Left lung (tissue), 10 donors: ENCODE results near the gene LAMA4. TPM values are rescaled to one million over a fixed set of nuclear protein-coding genes. Genes with fewer than 3 reads are reported as not detected.

ENCODE experiments used
- ATAC-seq: fragments of 200-7000 bp; cut with Tn5 transposase; one replicate; pipeline ENCODE4 v1.9.1; 2020; ENCODE audit warnings: moderate library complexity
- DNase-seq, 4 donors: peaks; one replicate each; pipeline ENCODE4 v3.0.0-alpha.2; 2013 to 2020
- H3K27ac ChIP-seq, 2 donors: fragments of 200-600 bp; sonication (generic) in 1 of 2; one replicate each; pipeline versions ENCODE4 v1.5.0 to v1.8.0; 2020 to 2021
- H3K27me3 ChIP-seq, 2 donors: fragments of 200-600 bp; sonication (generic) in 1 of 2; one replicate each; pipeline versions ENCODE4 v1.5.0 to v1.8.0; 2020 to 2021
- H3K36me3 ChIP-seq, 2 donors: fragments of 200-600 bp; sonication (generic) in 1 of 2; one replicate each; pipeline versions ENCODE4 v1.5.0 to v1.8.0; 2020 to 2021
- H3K4me1 ChIP-seq, 2 donors: fragments of 200-600 bp; one replicate each; pipeline ENCODE4 v1.8.0; 2021
- H3K4me3 ChIP-seq, 2 donors: fragments of 200-600 bp; sonication (generic) in 1 of 2; one replicate each; pipeline versions ENCODE4 v1.5.0 to v1.8.0; 2020 to 2021; ENCODE audit warnings: mild to moderate bottlenecking in 1 of 2
- H3K9me3 ChIP-seq, 2 donors: fragments of 200-600 bp; sonication (generic) in 1 of 2; one replicate each; pipeline versions ENCODE4 v1.5.0 to v1.8.0; 2020 to 2021
- CTCF ChIP-seq, 2 donors: fragments of 200-600 bp; sonication (generic) in 1 of 2; IDR thresholded peaks; one replicate each; pipeline versions ENCODE4 v1.5.0 to v1.8.0; 2021; ENCODE audit warnings: antibody characterized with exemption in 2 of 2
- intact Hi-C, 2 donors: fragments of 100-400 bp; cut with DNase I; formaldehyde crosslinking; loops; one replicate each; pipeline versions ENCODE4 v1.11.2 to v1.14.2; 2022
- polyA plus RNA-seq, 6 donors: library from polyadenylated mRNA; unstranded; fragments of 120-200 nt; gene quantifications; one replicate each; pipeline ENCODE4 v1.2.1, GENCODE V29; 2013; ENCODE audit not compliant: insufficient read length in 6 of 6
- total RNA-seq, 2 donors: library from RNA; stranded (reverse); fragmentation: NEBNext Ultra II Directional; extraction: Animal tissue kit (Norgen Biotek cat#: 25700); gene quantifications; one replicate each; pipeline ENCODE4 v1.2.1, GENCODE V29; 2021
- donor health status: DM: no; HTN: yes; CAD: no.
- donor health status: DM: no; HTN: no; CAD: no.

The LAMA4 gene
- total and polyA plus RNA-seq, 8 donors = 87.5 to 258 (median 216) TPM

DNA sequence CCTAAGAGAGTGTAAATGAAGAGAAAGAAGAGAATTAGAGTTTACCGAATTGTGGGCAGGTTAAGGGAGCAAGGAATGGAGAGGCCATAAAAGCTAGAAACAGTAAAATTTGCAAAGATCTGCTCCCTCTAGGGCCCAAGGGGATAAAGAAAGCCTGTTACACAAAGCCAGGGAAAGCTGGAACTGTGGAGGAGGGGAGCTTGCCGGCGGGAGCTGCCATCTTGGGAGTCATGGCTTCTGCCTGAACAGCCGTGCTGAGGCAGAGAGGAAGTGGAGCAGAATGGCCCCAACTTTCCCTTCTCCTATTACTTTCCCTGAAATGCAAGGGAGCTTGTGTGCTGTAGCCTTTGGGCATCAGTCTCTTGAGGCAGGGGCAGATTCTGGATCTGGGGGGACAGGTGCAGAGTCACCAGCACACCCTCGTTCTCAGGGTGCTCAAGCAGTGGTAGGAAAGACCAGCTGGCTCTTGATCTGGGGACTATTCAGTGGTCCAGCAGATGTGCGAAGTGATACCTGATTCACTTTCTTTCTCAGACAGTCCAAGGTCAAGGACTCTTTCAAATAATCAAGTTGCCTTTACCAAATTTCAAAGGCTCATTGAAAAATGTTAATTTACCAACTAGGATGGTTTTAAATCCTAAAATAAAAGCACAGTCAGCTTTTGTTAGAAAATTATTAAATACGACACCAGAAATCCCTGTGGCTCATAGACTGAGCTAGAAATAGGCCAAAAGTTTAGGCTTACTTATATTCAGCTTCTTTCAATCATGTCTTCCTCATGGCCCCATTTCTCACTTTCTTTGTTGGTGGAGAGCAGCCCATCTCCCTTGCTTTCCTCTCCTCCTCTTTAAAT lies 25.7 kb downstream of the LAMA4 start:
- Histone ChIP-seq H3K4me3 (no peak overlapping the region), H3K36me3 (no peaks in the 10 kb centered on the region), H3K4me1 (peaks cover 12 to 15% of the 10 kb centered on the region in 2 donors), H3K27ac (peak overlapping the region in 1 of 2 donors; percentile 38), H3K9me3 (no peaks in the 10 kb centered on the region), H3K27me3 (no peaks in the 10 kb centered on the region)
- no peak for TF ChIP-seq CTCF (IDR thresholded peaks at IDR 0.05)
- ATAC-seq (no peak), DNase-seq (no peak)
- intact Hi-C loops = no loop called here

DNA sequence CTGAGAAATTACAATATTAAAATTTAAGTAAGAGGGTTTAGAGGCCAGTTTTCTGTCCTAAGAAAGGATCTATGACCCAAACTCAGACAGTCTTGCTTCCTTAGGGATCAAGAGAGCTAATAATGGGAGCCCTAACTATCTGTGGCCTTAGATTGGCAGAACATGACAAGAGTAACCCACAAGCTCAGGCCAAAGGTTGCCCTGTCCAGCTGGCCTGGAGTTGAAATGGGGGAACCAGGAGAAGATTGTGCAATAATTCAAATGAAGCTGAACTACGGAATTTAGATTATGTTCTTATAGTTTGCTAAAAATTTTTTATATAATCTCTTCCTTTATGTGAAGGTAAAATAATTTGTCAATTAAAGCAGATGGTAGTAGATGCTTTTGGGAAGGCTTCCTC lies 26.4 kb downstream of the LAMA4 start:
- H3K4me1 ChIP-seq = peaks cover 9 to 15% of the 10 kb centered on the region in 2 donors
- H3K4me3 ChIP-seq = no peak overlapping the region
- H3K36me3 ChIP-seq = no peaks in the 10 kb centered on the region
- TF ChIP-seq CTCF (IDR thresholded peaks at IDR 0.05) = no peak
- intact Hi-C loops = no loop called here
- no peaks in the 10 kb centered on the region for H3K9me3 ChIP-seq
- no peak for DNase-seq
- ATAC-seq = no peak
- peak overlapping the region; percentile 10 to 38 for H3K27ac ChIP-seq
- H3K27me3 ChIP-seq = no peaks in the 10 kb centered on the region

DNA sequence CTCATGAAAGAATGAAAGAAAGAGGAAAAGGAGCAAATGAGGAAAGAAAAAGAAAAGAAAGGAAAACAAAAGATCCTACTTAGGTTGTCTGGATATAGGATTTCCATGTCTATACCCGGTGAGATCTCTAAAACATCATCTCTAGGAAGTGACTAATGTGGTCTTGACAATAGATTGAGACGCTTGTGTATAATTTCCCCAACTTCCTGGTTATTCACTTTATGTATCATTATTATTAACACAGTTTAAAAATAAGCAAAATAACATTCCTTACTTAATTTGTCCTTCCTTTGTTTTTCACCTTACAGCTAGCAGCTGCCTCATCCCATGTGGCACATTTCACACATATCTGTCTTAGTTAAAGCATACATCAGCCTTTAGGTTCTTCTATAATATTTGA lies 27.0 kb downstream of the LAMA4 start:
- Histone ChIP-seq H3K9me3 (no peaks in the 10 kb centered on the region), H3K27me3 (no peaks in the 10 kb centered on the region), H3K36me3 (no peaks in the 10 kb centered on the region), H3K27ac (peak overlapping the region in 1 of 2 donors; percentile 38), H3K4me1 (peaks cover 7 to 15% of the 10 kb centered on the region in 2 donors), H3K4me3 (no peak overlapping the region)
- intact Hi-C loops = no loop called here
- TF ChIP-seq CTCF (IDR thresholded peaks at IDR 0.05) = no peak
- no peak for ATAC-seq
- DNase-seq = no peak

DNA sequence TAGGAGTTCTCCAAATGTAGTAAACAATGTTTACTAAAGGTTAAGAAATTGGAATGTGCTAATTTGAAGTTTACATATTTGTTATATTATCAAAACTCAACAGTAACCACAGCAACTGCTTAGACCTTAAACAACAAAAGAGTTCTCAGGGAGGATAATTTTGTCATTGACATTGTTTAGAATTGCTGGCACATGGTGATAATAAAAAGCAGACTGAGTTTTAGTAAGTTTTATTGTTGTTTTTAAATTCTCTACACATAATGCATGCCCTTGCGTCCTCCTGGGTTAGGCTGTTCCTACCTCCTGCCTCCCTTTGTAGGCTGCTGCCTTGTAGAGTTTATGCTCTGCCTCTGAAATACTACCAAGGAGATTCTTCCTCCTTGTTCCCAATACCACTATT lies 28.7 kb downstream of the LAMA4 start:
- ATAC-seq = no peak
- Histone ChIP-seq H3K27ac (peak overlapping the region in 1 of 2 donors; percentile 21), H3K4me1 (peaks cover 0 to 15% of the 10 kb centered on the region in 2 donors), H3K9me3 (no peaks in the 10 kb centered on the region), H3K4me3 (no peak overlapping the region), H3K27me3 (no peaks in the 10 kb centered on the region), H3K36me3 (no peaks in the 10 kb centered on the region)
- intact Hi-C loops = no loop called here
- DNase-seq = no peak
- no peak for TF ChIP-seq CTCF (IDR thresholded peaks at IDR 0.05)

GRCh38 chr6:112224088-112224487 lies 30.3 kb downstream of the LAMA4 start:
- no peaks in the 10 kb centered on the region for H3K36me3 ChIP-seq
- no peak overlapping the region for H3K4me3 ChIP-seq
- H3K27ac ChIP-seq = peak overlapping the region; percentile 59
- TF ChIP-seq CTCF (IDR thresholded peaks at IDR 0.05) = no peak
- peaks cover 1 to 16% of the 10 kb centered on the region in 2 donors for H3K4me1 ChIP-seq
- intact Hi-C loops = no loop called here
- H3K27me3 ChIP-seq = no peaks in the 10 kb centered on the region
- no peaks in the 10 kb centered on the region for H3K9me3 ChIP-seq
- ATAC-seq (no peak), DNase-seq (no peak)
